HEK293 (cell line): ENCODE data around the gene GOLGA1.

Experiments
- CTCF ChIA-PET: fragments of 350-600 bp; formaldehyde crosslinking; extraction: SDS; loops from one replicate; lab custom pipeline; 2021; ENCODE audit warnings: antibody characterized with exemption; lab: Yijun Ruan, JAX
- POLR2A ChIA-PET: fragments of 300-600 bp; formaldehyde crosslinking; extraction: SDS; loops from one replicate; lab custom pipeline; 2020; ENCODE audit warnings: antibody characterized with exemption, inconsistent platforms; lab: Yijun Ruan, JAX
- H3K27ac ChIP-seq: fragments of 200-500 bp; sonication (Bioruptor generic); 2 replicates; pipeline ENCODE4 v1.5.1; 2014; ENCODE audit warnings: low read depth, low read length, control low read depth, inconsistent platforms; ENCODE audit errors: extremely low read depth
- H3K36me3 ChIP-seq, 2 experiments: fragments of 200-500 bp in 1 of 2; sonication (Bioruptor generic) in 1 of 2; 1 replicate in 1 of 2; 2 replicates in 1 of 2; pipeline ENCODE4 v1.5.1; 2014 to 2017; ENCODE audit warnings: inconsistent platforms in 2 of 2, low read length in 2 of 2; ENCODE audit not compliant: control insufficient read depth in 2 of 2, insufficient read depth in 1 of 2
- H3K4me1 ChIP-seq: fragments of 200-500 bp; sonication (Bioruptor generic); 2 replicates; pipeline ENCODE4 v1.5.1; 2014; ENCODE audit warnings: mild to moderate bottlenecking, low read length, inconsistent platforms; ENCODE audit not compliant: control insufficient read depth, insufficient read depth
- H3K4me3 ChIP-seq: 2 replicates; pipeline ENCODE4 v1.5.1; 2011; ENCODE audit warnings: low read depth, mild to moderate bottlenecking, control low read depth, low read length, moderate library complexity
- H3K9me3 ChIP-seq: fragments of 200-500 bp; sonication (Bioruptor generic); 2 replicates; pipeline ENCODE4 v1.5.1; 2014; ENCODE audit warnings: low read depth, low read length, inconsistent platforms; ENCODE audit not compliant: control insufficient read depth, insufficient read depth
- ATF2 ChIP-seq: fragments of 450-650 bp; formaldehyde crosslinking; IDR thresholded peaks from 2 replicates; pipeline ENCODE4 v1.5.1; 2016; ENCODE audit warnings: missing biosample characterization, missing genetic modification characterization, low read depth
- EGR2 ChIP-seq: fragments of 450-650 bp; formaldehyde crosslinking; IDR thresholded peaks from 2 replicates; pipeline ENCODE4 v1.5.1; 2016; ENCODE audit warnings: low read depth, missing biosample characterization, missing genetic modification characterization
- GLIS1 ChIP-seq: fragments of 450-650 bp; formaldehyde crosslinking; IDR thresholded peaks from 2 replicates; pipeline ENCODE4 v1.5.1; 2016; ENCODE audit warnings: missing biosample characterization, missing genetic modification characterization
- KLF9 ChIP-seq: fragments of 450-650 bp; formaldehyde crosslinking; IDR thresholded peaks from 2 replicates; pipeline ENCODE4 v1.5.1; 2016; ENCODE audit warnings: missing biosample characterization, missing genetic modification characterization, low read depth
- YY1 ChIP-seq: fragments of 450-650 bp; formaldehyde crosslinking; IDR thresholded peaks from 2 replicates; pipeline ENCODE4 v1.5.1; 2018; ENCODE audit warnings: missing biosample characterization, missing genetic modification characterization
- ZFHX2 ChIP-seq: fragments of 450-650 bp; formaldehyde crosslinking; conservative IDR thresholded peaks from 2 replicates; pipeline ENCODE4 v1.5.1; 2016; ENCODE audit warnings: missing biosample characterization, missing genetic modification characterization
- ZFP3 ChIP-seq: fragments of 450-650 bp; formaldehyde crosslinking; IDR thresholded peaks from 2 replicates; pipeline ENCODE4 v1.5.1; 2016; ENCODE audit warnings: low read depth, missing biosample characterization, missing genetic modification characterization
- ZFP69B ChIP-seq: fragments of 450-650 bp; formaldehyde crosslinking; IDR thresholded peaks from 2 replicates; pipeline ENCODE4 v1.5.1; 2016; ENCODE audit warnings: missing biosample characterization, missing genetic modification characterization
- ZNF174 ChIP-seq: fragments of 450-650 bp; formaldehyde crosslinking; IDR thresholded peaks from 2 replicates; pipeline ENCODE4 v1.5.0; 2017; ENCODE audit warnings: missing biosample characterization, mild to moderate bottlenecking, missing genetic modification characterization
- ZNF23 ChIP-seq: fragments of 450-650 bp; formaldehyde crosslinking; IDR thresholded peaks from 2 replicates; pipeline ENCODE4 v1.5.1; 2016; ENCODE audit warnings: missing biosample characterization, missing genetic modification characterization, borderline replicate concordance
- ZNF24 ChIP-seq: fragments of 450-650 bp; formaldehyde crosslinking; IDR thresholded peaks from 2 replicates; pipeline ENCODE4 v1.5.1; 2016; ENCODE audit warnings: missing biosample characterization, missing genetic modification characterization
- ZNF335 ChIP-seq: fragments of 450-650 bp; formaldehyde crosslinking; conservative IDR thresholded peaks from 2 replicates; pipeline ENCODE4 v1.5.1; 2016; ENCODE audit warnings: missing biosample characterization, missing genetic modification characterization
- ZNF350 ChIP-seq: fragments of 450-650 bp; formaldehyde crosslinking; IDR thresholded peaks from 2 replicates; pipeline ENCODE4 v1.5.0; 2017; ENCODE audit warnings: missing biosample characterization, mild to moderate bottlenecking, missing genetic modification characterization
- ZNF423 ChIP-seq: fragments of 450-650 bp; formaldehyde crosslinking; IDR thresholded peaks from 2 replicates; pipeline ENCODE4 v1.5.1; 2016; ENCODE audit warnings: missing biosample characterization, missing genetic modification characterization
- ZNF48 ChIP-seq: fragments of 450-650 bp; formaldehyde crosslinking; IDR thresholded peaks from 2 replicates; pipeline ENCODE4 v1.5.1; 2016; ENCODE audit warnings: missing biosample characterization, missing genetic modification characterization
- ZNF580 ChIP-seq: fragments of 450-650 bp; formaldehyde crosslinking; IDR thresholded peaks from 2 replicates; pipeline ENCODE4 v1.5.1; 2016; ENCODE audit warnings: missing biosample characterization, missing genetic modification characterization
- ZNF610 ChIP-seq: fragments of 450-650 bp; formaldehyde crosslinking; IDR thresholded peaks from 2 replicates; pipeline ENCODE4 v1.5.1; 2016; ENCODE audit warnings: missing biosample characterization, missing genetic modification characterization, borderline replicate concordance
- ZNF660 ChIP-seq: fragments of 450-650 bp; IDR thresholded peaks from 2 replicates; pipeline ENCODE4 v1.5.1; 2018; ENCODE audit warnings: missing biosample characterization, mild to moderate bottlenecking, missing genetic modification characterization
- ZNF830 ChIP-seq: fragments of 450-650 bp; IDR thresholded peaks from 2 replicates; pipeline ENCODE4 v1.5.0; 2018; ENCODE audit warnings: missing biosample characterization, missing genetic modification characterization, low read depth, mild to moderate bottlenecking, moderate library complexity
- ZNF837 ChIP-seq: fragments of 450-650 bp; formaldehyde crosslinking; IDR thresholded peaks from 2 replicates; pipeline ENCODE4 v1.5.1; 2016; ENCODE audit warnings: missing biosample characterization, missing genetic modification characterization
- TF ChIP-seq, protein P1 (sequence below): fragments of 450-650 bp; formaldehyde crosslinking; IDR thresholded peaks from 2 replicates; pipeline ENCODE4 v1.5.1; 2016; ENCODE audit warnings: missing biosample characterization, missing genetic modification characterization

Gene GOLGA1

DNA sequence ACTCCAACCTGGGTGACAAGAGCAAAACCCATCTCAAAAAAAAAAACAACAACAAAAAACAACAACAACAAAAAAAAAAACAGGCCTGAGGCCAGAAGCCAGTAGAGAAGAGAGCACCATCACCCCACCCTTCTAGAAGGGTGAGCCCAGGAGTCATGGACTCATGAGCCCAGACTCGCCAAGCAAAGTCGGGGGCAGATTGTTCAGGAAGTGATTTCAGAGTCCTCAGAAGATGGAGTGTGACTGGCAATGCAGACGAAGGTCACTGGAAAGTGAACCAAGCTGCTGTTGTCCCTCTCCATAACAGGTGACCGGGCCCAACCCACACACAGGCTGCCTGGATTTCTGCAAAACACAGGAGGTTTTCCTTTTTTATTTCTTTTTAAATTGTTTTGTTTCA is 96.6 kb downstream of the GOLGA1 start (continued):
- TF ChIP-seq, protein P1, sequence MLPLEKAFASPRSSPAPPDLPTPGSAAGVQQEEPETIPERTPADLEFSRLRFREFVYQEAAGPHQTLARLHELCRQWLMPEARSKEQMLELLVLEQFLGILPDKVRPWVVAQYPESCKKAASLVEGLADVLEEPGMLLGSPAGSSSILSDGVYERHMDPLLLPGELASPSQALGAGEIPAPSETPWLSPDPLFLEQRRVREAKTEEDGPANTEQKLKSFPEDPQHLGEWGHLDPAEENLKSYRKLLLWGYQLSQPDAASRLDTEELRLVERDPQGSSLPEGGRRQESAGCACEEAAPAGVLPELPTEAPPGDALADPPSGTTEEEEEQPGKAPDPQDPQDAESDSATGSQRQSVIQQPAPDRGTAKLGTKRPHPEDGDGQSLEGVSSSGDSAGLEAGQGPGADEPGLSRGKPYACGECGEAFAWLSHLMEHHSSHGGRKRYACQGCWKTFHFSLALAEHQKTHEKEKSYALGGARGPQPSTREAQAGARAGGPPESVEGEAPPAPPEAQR (tag by site-specific recombination): no peak
- TF ChIP-seq ZNF837 (tag by site-specific recombination) (no peak), KLF9 (tag by site-specific recombination) (no peak), ZNF23 (tag by site-specific recombination) (no peak), ZNF830 (tag by site-specific recombination) (no peak), ZNF174 (tag by site-specific recombination) (no peak), ZNF610 (no peak), ZFP3 (tag by site-specific recombination) (no peak), ZNF48 (tag by site-specific recombination) (no peak)

DNA sequence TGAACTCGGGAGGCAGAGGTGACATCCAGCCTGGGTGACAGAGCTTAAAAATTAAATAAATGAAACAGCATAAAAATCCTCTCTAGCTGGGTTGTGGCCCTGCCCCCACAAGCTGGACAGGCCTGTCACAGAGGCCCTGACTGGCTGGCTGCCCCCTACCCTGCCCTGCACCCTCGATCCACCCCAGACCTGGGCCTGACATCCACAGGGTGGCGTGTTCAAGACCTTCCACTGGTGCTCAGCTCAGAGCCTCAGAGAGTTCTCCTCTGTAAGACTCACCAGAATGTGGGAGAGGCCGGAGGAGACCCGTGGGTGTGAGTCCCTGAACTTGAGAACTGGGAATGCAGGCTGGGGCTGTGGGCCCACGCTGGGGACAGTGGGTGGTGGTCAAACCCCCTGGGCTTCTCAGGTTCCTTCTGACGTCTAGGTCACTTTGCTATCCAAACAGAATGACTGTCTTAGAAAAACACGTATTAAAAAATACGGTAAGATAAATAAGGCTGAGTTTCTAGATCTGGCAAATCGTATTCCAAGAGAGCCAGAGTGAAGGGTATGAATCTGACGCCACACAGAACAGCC is 97.3 kb downstream of the GOLGA1 start:
- H3K27ac ChIP-seq: no peak overlapping the region
- ChIA-PET POLR2A (interaction anchor here (0.7 to 1.1 kb wide), 2 partner anchors 15 to 66 kb away, joined by 3 read pairs; no protein-coding TSS in a partner anchor), CTCF (interaction anchor here (0.6 to 31.1 kb wide), 3 partner anchors 10 to 68 kb away, joined by 3 to 1257 read pairs (median 154); partner anchors contain the start of genes NR6A1, OLFML2A and WDR38)
- no peaks in the 10 kb centered on the region for H3K4me1 ChIP-seq
- no peak overlapping the region for H3K4me3 ChIP-seq
- H3K36me3 ChIP-seq: no peaks in the 10 kb centered on the region
- no peak for TF ChIP-seq ZNF660
- TF ChIP-seq ZNF580: no peak
- no peak for TF ChIP-seq ZNF24 (tag by site-specific recombination)
- TF ChIP-seq YY1 (tag by site-specific recombination): no peak
- peak; percentile 69; the same call in 1 of the 2 replicates for TF ChIP-seq GLIS1 (tag by site-specific recombination)
- peak; percentile 95 for TF ChIP-seq ZFHX2 (tag by site-specific recombination)
- 0 out of 2 replicates have a peak, but pooled peaks have one; percentile 50 for TF ChIP-seq ZFP69B (tag by site-specific recombination)
- TF ChIP-seq EGR2: peak; percentile 93
- TF ChIP-seq ZNF335 (tag by site-specific recombination): no peak
- TF ChIP-seq ATF2 (tag by site-specific recombination): no peak
- no peak for TF ChIP-seq ZNF423
- no peak for TF ChIP-seq ZNF350 (tag by site-specific recombination)
- no peaks in the 10 kb centered on the region for H3K9me3 ChIP-seq
